ENCODE data around the gene HMGA1.

Gene HMGA1

DNA sequence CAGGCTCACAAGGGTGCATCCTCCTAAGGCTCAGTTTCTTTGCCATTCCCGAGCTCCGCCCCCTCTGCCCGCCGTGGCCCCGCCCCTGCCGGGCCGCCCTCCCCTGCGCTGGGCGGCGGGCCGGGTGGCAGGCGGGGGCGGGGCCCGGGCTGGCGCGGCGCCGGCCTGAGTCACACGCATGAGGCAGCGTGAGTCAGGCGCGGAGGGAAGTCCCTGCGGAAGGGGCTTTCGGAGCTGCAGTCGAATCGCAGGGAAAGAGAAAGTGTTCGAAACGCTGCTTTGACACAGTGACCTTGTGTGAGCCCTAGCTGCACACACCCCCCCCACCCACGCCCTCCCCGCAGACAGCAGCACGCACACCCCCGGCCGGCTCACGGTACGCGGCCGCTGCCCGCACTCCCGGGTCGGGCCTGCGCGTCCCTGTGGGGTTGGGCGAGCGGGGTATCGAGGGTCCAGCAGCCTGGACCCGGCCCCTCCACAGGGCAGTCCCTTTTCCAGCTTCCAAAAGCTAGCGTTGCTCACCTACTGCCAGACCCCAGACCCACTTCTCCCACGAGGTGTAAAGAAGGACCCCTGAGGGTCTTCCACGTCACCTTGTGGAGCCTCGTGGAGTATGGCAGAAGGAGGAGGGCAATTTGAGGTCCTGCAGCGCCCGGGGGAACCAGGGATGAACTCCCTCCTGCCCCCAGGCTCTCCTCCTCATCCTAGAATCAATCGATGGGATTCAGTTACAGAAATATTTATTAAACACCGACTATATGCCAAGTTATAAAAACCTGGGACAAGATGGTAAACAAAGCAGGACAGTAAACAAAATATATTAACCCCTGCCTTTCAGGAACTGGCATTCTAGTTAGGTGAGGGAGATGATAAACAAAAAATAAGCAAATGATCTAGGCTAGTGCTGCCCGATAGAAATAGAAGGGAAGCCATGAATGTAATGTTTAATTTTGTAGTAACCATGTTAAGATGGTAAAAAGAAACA is 12.4 kb upstream of the HMGA1 start:
- DNase-seq (ENCODE audit: low read depth): peak; percentile 96

DNA sequence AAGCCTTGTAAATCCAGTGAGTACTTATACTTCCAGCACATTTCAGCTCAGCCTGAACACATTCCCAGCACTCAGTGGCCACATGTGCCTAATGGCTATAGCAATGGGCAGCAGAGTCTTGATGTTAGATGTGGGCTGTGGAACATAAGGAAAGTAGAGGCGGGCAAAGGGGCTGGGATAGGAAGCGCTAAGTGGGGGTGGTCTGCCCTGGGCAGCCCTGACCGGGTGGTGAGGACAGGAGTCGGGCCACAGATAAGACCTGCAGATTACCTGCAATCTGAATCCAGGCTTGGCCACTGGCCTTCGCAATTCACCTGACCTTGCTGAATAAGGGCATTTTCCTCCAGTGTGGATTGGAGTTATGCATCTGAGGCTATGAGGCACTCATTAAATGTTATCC is 11.1 kb upstream of the HMGA1 start:
- no peak for DNase-seq (ENCODE audit: low read depth)

DNA sequence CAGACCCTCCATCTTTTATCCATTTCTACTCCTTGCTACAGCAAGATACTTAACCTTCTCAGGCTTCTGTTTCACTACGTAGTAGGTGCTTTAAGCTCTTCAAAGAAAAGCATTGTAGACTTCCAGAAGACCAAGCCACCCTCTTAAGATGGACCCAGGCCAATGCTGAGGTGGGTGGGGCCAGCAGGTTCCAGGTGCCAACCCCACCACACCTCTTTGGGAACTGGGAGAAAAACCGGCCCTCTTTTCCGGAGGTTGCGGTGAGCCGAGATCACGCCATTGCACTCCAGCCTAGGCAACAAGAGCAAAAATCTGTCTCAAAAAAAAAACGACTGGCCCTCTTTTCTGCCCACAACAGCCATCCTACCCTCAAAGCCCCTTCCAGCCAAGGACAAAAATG is 10.6 kb upstream of the HMGA1 start:
- DNase-seq (ENCODE audit: low read depth): no peak

DNA sequence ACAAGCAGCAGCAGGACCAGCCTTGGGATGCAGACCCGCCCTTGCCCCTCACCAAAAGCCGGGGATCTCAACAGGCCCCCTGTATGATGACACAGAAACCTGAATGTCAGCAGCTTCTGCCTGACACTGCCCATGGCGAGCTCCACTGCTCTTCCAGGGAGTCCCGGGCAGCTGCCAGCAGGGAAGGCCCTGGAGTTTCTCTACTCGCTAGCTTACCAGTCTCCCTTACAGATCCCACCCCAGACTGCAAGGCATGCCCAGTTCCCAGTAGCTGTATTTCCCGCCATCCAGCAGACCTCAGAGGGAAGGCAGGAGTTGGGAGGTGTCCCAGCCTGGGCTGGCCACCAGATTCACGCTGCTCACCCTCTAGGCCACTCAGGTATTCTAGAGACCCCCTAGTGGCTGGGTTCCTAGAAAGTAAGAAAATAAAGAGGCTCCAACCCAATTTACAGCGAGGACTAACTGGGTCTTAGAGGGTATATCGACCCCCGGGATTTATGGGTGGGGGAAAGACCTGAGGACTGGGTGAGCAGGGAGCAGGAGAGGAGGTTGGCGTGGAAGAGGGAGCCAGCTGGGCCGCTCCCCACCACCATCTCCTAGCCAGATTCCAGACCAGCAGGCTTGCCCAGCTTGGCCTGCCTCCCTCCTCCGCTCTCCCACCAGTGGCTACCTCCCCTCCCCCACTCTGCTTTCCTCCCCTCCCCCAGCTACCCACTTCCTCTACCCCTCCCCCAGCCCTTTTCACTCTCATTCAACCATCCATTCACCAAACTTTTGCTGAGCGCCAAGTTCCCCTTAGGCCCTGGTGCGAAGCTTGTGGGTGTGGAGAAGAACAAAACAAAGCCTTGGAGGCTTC is 9.7 kb upstream of the HMGA1 start:
- no peak for DNase-seq (ENCODE audit: low read depth)

DNA sequence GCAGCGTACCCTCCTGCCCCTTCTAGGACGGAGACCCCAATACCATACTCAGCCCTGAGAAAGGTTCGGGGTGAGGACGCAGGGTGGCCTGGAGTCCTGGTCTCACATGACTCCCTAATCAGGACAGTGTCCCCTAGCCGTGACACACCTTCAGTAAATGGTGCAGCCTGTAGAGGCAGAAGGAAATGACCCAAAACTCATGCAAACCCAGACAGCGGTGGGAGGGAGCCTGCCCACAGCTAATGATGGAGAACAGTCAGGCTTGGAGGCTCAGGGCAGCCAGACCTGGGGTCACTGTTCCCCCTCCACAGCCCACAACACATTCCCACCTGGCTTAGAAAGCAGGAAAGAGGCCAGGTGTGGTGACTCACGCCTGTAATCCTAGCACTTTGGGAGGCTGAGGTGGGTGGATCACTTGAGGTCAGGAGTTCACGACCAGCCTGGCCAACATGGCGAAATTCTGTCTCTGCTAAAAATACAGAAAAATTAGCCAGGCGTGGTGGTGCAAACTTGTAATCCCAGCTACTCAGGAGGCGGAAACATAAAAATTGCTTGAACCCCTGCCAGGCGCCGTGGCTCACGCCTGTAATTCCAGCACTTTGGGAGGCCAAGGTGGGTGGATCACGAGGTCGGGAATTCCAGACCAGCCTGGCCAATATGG is 8.8 kb upstream of the HMGA1 start:
- no peak for DNase-seq (ENCODE audit: low read depth)

DNA sequence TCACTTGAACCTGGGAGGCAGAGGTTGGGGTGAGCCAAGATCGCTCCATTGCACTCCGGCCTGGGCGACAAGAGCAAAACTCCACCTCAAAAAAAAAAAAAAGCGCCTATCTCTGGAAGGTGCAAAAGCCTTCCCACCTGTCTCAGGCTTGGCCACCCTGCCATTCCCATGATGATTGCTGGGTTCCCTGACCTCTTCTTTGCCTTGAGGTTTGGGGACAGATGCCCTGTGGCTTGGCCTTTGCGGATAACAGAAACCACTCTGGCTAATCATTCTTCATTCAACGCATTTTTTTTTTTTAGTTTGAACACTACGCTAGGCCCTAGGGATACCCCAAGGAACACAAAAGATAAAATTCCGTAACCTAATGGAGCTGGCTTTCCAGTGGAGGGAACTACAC is 6.8 kb upstream of the HMGA1 start:
- no peak for DNase-seq (ENCODE audit: low read depth)

DNA sequence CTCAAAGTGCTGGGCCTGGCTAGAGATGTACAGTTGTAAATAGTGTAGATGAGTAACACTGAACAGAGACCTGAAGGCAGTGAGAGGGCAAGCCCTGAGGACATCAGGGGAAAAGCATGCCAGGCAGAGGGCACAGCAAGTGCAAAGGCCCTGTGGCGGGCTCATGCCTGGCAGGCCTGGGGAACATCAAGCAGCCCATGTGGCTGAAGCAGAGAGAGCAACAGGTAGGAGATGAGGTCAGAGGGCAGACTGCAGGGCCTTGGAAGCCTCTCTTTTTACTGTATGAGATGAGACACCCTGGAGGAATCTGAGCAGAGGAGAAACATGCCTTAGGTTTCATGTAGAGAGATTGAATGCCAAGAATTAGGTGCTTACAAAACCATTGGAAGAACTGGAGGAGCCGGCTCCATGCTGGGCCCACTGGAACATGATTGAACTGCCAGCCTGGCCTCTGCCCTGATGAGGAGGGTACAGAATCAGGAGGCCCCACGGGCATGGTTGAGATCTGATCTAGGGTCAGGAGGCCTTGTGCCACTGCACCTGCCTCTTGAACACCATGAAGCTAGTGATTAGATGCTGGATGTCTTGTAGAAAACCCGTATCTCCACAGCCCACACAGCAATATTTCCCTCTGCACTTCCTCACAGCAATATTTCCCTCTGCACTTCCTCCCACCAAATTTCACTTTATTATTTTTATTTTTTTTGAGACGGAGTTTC is 5.9 kb upstream of the HMGA1 start:
- DNase-seq (ENCODE audit: low read depth): no peak

DNA sequence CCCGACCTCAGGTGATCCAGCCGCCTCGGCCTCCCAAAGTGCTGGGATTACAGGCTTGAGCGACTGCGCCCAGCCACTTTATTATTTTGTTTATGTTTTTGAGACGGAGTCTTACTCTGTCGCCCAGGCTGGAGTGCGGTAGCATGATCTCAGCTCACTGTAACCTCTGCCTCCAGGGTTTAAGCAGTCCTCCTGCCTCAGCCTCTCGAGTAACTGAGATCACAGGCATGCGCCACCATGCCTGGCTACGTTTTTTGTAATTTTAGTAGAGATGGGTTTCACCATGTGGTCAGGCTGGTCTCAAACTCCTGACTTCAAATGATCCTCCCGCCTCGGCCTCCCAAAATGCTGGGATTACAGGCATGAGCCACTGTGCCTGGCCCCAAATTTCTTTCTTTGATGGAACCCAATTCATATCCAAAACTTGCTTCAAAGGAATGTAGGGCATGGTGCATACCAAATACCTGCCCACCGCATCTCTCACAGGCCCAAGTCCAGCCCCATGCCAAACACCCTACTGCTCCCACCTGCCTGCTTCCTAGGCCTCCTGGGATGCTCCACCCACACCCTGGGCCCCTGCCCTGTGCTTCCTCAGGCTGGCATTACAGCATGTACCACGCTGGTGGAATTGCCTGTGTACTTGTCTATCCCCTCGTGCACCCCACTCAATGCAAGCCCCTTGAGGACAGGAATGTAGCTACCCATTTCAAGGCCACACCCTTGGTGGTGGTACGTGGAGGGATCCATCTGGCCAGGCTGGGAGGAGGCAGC is 4.9 kb upstream of the HMGA1 start:
- DNase-seq (ENCODE audit: low read depth): no peak

DNA sequence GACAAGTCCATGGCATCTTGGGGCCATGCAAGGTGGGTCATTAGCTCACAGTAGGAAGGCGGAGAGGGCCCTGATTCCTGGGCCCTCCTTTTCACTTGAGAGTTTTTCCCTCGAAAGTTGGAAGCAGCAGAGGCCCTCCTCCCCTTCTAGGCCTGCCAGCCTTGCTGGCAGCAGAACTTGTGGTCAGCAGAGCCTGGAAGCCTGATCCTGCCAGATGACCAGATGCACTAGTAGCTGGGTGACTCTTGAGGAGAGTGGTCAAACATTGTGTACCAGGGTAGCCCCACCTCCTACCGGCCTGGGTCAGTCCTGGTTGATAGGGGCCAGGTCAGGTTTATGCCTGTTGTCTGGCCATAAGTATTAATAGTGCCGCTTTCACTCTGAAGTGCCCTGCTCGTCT is 3.8 kb upstream of the HMGA1 start:
- DNase-seq (ENCODE audit: low read depth): no peak

DNA sequence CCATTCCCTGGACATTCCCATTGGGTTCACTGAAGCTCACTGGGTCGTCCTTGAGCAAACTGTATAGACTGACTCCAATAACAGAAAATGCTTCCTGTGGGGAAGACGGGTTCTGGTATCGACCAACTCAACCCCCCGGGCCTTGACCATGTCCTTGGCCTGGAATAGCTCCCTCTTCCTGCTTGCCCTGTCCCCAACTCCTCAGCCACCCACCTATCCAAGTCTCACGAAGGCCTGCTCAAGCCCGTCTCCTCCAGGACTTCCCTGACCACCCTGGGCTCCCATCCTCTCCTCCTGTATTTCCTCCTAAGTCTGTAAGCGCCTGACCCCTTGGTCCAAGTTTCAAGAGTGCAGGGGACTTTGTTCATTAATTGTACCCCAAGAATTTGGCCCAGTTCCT is 2.8 kb upstream of the HMGA1 start:
- no peak for DNase-seq (ENCODE audit: low read depth)

DNA sequence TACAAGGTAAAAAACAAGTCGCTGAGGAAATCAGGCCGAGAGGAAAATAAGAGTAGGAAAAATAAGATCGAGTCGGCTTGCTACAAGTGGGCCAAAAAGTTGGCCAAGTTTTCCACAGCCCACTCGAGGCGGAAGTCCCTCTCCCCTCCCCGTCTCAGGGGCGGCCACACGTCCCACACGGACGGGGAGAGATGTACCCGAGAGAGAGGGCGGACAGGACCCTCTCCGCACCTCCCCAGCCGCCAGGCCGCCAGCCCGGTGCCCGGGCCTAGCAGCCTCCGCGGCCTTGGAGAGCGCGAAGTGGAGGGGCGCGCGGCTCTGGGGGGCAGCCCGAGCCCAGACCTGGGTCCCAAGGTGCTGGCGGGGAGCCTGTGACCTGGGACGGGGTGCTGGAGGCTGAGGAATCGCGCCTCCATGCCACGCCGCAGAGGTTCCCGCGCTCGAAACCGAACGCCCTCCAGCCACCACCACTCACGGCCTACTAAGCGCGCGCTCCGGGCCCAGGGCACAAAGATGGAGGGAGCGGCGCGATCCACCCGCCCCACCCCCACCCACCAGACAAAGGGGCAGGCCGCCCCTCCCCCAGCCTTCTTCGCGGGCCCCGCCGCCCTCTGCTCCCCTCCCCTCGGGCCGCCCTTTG is 1.9 kb upstream of the HMGA1 start:
- DNase-seq (ENCODE audit: low read depth): no peak

DNA sequence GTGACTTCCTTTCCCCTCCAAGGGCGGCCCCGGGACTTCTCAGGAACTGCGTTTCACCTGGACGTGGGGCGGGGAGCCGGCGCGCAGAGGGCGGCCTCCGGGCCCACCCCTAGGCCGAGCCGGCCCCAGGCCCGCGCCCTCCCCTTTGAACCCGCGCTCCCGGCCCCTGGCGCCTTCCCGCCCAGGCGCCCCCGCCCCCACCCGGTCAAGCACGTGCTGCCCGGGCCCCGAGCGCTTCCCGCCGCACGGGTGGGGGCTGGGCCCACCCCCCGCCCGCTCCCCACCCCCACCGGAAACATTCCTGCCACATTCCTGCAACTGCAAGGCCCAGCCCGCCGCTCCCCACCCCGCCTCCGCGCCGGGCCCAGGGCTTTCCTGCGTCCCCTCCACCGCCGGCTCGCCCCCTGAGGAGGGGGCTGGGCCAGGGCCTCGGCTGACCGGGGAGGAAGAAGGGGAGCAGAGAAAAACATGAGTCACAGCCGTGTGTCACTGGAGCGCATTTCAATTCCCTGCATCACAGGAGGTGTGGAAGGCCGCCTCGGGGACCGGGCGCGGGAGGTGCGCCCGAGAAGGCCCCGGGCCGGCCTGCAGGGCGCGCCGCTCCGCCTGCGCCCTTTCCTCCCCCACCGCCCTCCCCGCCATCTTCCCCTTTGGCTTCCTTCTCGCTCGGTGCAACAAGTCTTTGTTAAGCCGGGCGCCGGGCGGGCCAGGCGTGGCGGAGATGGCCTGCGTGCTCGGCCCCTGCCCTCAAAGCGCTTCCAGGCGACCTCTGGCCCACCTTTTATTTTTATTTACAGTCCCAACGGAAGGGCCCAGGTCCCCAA is 1.2 kb upstream of the HMGA1 start:
- DNase-seq (ENCODE audit: low read depth): peak; percentile 60

DNA sequence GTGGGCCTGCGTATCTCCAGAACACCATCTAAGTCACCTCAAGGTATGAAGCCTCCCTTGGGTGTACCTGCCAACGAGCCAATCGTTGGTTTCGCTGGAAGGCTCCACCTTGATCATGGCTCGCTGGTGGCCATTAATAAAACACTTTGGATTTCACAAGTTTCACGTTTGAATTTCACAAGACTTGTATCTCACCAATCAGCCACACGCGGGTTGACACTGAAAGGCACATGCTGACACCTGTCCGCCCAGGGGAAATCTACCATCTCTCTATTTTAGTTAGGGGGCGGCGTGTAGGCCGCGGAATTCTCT is 586 bp upstream of the HMGA1 start:
- no peak for DNase-seq (ENCODE audit: low read depth)

DNA sequence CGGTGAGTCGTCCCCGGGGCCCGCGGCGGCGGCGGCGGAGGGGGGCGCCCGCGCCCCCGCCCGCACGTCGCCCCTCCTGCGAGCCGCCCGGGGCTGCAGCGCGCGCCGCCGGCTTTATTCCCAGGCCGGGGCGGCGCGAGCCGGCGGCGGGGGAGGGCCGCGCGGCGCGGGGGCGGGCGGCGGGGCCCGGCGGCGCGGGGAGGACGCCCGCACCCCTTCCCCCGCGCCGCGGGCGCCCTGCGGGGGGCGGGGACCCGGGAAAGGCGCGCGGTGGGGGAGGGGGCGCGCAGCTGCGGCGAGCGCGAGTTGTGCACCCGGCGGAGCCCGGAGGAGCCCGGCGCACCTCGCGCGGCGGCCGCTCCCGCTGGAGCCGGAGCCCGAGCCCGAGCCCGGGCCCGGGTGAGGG is 646 bp downstream of the HMGA1 start:
- no peak for DNase-seq (ENCODE audit: low read depth)

DNA sequence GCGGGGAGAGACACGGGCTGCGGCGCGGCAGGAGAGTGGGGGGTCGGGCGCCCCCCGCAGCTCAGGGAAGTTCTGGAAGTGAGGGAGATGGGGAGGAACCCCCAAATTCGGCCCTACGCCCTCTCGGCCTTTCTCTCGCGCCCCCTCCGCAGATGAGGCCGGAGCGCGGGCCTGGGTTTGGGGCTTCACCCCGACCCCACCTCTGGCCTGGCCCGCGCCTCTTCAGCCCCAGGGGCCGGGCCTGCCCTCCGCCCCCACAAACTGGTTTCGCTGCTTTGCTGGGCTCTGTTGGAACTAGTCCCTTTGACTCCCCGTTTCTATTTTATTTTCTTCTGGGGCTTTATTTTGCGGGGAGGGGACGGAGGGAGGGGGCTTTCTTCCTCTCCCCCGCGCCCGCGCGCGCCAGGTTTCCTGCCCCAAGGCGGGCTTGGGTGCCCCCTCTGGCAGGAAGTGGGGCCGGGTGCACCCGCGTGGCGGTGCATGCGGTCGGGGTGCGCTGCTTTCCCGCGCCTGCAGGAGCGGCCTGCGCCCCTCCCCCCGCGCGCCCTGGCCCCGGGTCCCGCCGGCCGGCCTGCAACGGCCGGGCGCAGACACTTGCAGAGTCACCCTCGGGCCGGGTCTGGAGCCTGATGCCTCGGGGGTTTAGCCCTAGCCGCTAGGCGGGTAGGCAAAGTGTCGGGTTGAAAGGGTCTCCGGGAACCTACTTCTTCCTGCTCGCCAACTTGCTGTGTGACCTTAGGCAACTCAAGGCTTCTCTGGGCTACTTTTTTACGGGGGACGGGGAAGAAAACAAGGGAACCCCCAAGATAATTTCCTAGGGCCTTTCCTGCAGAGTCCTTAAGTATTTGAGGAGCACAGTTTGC is 1.3 kb downstream of the HMGA1 start:
- peak; percentile 78 for DNase-seq (ENCODE audit: low read depth)

DNA sequence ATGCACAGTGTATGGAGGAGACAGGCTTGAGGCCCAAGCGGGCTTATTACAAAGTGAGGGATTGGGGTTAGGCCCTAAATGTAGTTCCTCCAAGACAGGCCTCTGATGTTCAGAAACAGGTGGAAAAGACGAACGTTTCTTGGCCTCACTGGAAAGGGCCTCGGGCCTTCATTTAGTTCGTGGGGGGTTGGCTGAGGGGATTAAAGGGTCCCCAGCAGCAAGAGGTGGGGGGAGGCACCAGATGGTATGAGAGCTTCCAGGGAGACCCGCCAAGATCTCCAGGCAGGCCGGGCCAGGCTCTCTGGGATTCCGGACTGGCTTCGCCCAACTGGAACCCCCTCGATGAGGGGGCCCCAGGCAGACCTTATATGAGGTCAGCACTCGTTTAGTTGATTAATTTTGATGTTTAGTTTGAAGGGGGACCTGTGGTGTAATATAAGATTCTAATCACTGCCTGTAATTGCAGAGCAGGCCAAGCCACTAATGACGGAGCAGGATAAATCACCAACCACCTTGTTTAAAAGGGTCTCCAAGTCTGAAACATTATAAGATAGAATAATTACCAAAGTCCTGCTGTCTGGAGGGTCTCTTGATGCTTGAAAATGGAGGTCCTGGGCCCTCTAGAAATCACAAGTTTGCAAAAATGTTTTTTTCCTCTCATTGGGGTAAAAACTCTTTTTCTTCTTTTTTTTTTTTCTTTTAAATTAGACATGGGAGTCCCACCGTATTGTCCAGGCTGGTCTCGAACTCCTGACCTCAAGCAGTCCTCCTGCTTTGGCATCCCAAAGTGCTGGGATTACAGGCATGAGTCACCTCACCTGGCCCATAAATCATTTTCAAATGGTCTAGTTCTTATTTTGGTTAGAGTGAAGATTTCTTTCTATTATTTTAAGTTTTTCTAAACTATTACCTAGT is 2.2 kb downstream of the HMGA1 start:
- no peak for DNase-seq (ENCODE audit: low read depth)

DNA sequence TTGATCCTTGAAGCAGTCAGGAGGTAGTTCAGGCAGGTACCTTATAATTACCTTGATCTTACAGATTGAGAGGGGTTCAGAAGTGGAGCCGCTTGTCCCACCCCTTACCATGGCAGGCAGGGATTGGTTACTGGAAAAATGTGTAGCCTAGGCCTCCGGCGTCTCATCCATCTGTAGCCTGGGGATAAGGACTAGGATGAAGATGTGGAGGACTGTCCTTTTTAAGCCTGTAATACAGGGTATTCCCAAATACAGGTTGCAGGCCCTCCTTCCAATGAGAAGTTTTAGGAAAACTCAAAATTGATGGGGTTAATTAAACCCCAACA is 2.8 kb downstream of the HMGA1 start:
- no peak for DNase-seq (ENCODE audit: low read depth)

DNA sequence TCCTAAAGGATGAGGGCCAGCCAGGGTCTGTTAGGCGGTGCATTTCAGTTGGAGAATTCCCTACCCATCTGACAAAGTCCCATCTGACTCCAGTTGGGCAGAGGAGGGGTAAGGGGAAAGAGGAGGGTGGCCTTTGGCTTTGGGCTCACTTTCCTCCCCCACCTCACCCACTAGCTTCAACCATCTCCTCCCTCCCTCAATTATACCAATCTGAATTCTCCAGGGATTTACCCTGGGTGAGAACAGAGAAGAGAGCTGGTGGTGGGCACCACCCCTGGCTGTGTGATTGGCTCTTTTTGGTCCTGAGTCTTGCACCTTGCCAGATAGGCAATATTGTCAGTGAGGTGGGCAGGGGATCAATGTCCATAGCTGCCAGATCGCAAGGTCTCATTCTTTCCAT is 3.2 kb downstream of the HMGA1 start:
- DNase-seq (ENCODE audit: low read depth): no peak
